ENCODE measurements around the gene NLRP12.

DNA sequence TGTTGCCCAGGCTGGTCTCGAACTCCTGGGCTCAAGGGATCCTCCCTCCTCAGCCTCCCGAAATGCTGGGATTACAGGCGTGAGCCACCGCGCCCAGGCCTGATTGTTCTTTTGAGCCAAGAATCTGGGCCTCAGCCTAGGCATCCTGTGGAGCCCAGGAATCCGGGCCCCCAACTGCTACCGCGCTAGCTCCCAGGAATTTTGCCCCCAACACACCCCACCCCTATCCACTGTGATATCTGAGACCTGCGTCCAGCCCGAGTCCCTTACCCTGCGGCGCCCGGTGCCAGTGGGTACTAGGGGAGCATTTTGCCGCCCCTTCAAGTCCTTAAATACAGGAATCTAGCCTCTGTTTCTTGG lies 42.7 kb upstream of the NLRP12 start:
- TF ChIP-seq POLR2A (IDR thresholded peaks at IDR 0.05) = no peak
- TF ChIP-seq, protein P1, sequence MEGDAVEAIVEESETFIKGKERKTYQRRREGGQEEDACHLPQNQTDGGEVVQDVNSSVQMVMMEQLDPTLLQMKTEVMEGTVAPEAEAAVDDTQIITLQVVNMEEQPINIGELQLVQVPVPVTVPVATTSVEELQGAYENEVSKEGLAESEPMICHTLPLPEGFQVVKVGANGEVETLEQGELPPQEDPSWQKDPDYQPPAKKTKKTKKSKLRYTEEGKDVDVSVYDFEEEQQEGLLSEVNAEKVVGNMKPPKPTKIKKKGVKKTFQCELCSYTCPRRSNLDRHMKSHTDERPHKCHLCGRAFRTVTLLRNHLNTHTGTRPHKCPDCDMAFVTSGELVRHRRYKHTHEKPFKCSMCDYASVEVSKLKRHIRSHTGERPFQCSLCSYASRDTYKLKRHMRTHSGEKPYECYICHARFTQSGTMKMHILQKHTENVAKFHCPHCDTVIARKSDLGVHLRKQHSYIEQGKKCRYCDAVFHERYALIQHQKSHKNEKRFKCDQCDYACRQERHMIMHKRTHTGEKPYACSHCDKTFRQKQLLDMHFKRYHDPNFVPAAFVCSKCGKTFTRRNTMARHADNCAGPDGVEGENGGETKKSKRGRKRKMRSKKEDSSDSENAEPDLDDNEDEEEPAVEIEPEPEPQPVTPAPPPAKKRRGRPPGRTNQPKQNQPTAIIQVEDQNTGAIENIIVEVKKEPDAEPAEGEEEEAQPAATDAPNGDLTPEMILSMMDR (IDR thresholded peaks at IDR 0.05) = no peak
